KOPT-K1 (cell line): Measurements from ENCODE around the gene GNPTG.

Experiments used
- H3K27ac ChIP-seq: fragments of 200-600 bp; sonication (generic); 2 replicates; pipeline ENCODE4 v1.5.1; 2016; ENCODE audit warnings: antibody characterized with exemption, mild to moderate bottlenecking, low read depth, low read length; ENCODE audit not compliant: poor library complexity, severe bottlenecking
- H3K36me3 ChIP-seq: fragments of 200-600 bp; sonication (generic); 2 replicates; pipeline ENCODE4 v1.5.1; 2017; ENCODE audit warnings: antibody characterized with exemption, mild to moderate bottlenecking, low read length, moderate library complexity; ENCODE audit not compliant: insufficient read depth
- H3K9me3 ChIP-seq: fragments of 200-600 bp; sonication (generic); 2 replicates; pipeline ENCODE4 v1.5.1; 2017; ENCODE audit warnings: antibody characterized with exemption, low read length, mild to moderate bottlenecking; ENCODE audit not compliant: insufficient read depth, poor library complexity, severe bottlenecking

GNPTG gene

DNA sequence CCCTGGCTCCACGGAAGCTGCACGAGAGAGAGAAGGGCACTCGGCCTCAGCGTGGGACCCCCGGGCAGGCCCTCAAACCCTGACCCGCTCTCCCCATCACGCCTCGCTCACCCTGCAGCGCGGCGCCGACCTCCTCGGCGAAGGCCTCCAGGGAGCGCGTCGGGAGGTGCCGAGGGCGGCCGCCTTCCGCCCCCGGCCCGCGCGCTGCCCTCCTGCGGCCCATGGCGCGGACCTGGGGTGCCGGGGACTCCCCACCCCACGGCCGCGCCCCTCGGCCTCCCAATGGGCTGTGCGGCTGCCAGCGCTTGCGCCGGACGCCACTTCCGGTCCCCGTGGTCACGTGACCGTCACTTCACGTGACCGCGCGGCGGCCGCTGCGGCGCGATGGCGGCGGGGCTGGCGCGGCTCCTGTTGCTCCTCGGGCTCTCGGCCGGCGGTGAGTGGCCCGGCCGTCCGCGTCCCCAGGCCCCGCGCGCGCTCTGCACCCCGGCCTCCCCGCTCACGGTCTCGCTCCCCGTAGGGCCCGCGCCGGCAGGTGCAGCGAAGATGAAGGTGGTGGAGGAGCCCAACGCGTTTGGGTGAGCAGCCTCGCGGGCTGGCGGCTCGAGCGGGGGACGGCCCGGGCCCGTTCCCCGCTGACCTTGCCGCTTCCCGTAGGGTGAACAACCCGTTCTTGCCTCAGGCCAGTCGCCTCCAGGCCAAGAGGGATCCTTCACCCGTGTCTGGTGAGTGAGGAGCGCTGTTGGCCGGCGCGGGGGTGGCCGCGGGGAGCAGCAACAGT lies at the start of gene GNPTG, which contains the start of gene TSR3:
GNPTG (plus strand) TSS at position 350 of the 781 bp plus-strand sequence; CDS start at position 385, 35 bp downstream.
TSR3 (minus strand) TSS at position 297 of the 781 bp plus-strand sequence; CDS start at position 223, 74 bp downstream.
- no peaks in the 10 kb centered on the region for H3K9me3 ChIP-seq
- peaks cover 23% of the 10 kb centered on the region; the same call in 1 of the 2 replicates for H3K36me3 ChIP-seq
- H3K27ac ChIP-seq: peak within 1 kb of the TSS; percentile 67

DNA sequence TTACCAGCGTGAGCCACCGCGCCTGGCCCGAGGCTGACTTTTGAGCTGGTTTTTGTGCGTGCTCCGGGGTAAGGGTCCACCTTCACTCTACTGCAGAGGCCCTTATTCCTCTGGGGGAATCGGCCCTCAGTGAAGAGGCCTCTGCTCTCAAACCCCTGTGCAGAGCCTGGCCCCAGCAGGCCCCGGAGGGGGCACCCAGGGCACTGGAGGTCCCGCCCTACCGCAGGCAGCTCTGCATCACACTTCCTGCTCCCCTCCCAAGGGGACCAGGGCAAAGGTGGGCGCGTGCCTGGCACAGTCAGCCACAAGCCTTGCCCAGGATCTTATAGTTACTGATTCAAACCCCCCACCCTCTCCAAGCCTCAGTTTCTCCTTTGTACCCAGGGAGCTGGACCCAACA lies 45.9 kb upstream of the GNPTG start:
- Histone ChIP-seq H3K36me3 (peaks cover 4% of the 10 kb centered on the region; the same call in 1 of the 2 replicates), H3K27ac (peak overlapping the region; percentile 53), H3K9me3 (no peaks in the 10 kb centered on the region)

- Histone ChIP-seq H3K27ac (peak overlapping the region; percentile 53), H3K9me3 (no peaks in the 10 kb centered on the region)
Observed at GRCh38 chr16:1306334-1306733, 45.4 kb upstream of the GNPTG start.

GRCh38 chr16:1308036-1308976 lies 43.4 kb upstream of the GNPTG start:
- no peaks in the 10 kb centered on the region for H3K9me3 ChIP-seq
- peaks cover 29% of the 10 kb centered on the region for H3K36me3 ChIP-seq
- peak overlapping the region; percentile 100 for H3K27ac ChIP-seq

More at GRCh38 chr16:1306334-1306733, 45.4 kb upstream of the GNPTG start:
- peaks cover 9% of the 10 kb centered on the region for H3K36me3 ChIP-seq

DNA sequence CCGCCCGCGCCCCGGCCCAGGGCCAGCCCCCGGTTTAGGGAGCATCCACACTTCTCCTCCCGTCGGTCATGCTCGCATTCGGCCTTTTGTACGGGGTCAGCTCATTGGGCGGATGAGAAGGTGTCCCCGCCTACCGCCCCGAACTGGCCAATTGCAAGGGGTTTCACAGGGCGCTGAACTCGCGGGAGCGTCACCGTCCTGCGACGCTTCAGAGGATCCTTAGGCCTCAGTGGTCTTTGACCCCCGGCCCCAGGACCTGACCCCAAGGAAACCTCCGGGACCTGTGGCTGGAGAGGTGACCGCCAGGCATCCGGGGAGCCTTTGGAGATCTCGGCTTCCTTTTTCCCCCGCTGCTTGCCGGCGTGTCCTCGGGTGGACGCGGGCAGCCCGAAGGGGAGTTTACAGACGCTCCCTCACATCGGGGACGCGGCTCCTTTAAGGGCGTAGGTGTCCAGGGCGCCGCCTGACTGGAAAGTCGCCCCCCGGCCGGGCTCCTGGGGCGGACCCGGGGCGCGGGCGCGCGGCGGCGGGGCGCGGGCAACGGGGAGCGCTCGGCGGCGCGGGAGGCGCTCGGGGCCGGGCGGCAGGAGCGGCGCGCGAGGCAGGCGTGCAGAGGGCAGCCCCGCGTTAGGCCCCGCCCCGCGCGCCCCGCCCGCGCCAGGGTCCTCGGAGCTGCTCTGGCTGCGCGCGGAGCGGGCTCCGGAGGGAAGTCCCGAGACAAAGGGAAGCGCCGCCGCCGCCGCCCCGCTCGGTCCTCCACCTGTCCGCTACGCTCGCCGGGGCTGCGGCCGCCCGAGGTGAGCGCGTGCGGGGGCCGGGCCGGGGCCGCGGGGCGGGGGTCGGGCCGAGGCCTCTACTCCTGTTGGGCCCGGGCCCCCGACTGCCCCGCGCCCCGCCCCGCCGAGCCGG lies 42.5 kb upstream of the GNPTG start, which contains the start of gene UBE2I:
UBE2I (plus strand) TSS at position 660 of the 909 bp plus-strand sequence. CDS start 4,395 bp downstream, outside the sequence.
- Histone ChIP-seq H3K9me3 (no peaks in the 10 kb centered on the region), H3K36me3 (peaks cover 38% of the 10 kb centered on the region), H3K27ac (peak within 1 kb of the TSS; percentile 100)

DNA sequence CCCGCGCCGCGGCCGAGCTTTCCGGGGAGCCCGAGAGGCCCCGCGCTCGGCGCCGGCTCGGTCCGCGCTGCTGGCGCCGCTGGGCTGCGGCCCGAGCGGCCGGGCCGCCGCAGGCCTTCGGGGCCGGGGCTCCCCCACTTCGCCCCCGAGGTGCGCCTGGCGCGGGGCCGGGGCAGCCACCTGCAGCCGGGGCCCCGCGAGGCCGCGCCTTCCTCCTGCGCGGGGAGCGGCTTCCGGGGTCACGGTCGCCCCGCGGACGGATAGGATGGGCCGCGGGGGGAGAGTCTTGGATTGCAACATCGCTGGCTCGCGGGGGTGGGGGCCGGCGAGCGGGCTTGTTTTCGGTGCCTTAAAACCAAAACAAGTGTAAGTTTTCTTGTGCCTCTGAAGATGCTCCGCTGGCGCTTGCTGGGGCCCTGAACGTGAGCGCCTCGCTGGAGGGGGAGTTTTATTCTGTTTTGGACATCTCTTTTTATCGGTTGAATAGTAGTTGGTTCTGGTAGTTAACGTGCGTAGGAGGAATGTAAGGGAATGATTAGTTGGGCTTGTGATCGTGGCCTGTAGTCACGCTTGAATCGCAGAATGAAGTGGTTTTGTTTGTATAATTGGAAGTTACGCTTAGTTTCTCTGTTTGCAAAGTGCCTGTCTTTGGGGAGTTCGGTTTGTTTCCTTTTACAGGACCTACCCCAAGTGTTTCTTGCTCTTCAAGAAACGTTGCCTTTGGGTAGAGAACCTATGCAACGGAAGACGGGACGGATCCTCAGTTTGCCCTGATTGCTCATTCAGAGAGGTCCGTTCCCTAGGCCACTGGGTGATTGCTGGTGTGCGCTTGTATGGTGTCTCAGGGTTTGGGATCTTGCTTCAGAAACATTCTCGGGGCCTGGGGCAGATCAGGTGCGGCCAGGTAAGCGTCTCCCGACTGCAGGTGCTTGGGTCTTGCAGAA lies 41.6 kb upstream of the GNPTG start:
- Histone ChIP-seq H3K9me3 (no peaks in the 10 kb centered on the region), H3K36me3 (peaks cover 48% of the 10 kb centered on the region), H3K27ac (peak overlapping the region; percentile 100)

DNA sequence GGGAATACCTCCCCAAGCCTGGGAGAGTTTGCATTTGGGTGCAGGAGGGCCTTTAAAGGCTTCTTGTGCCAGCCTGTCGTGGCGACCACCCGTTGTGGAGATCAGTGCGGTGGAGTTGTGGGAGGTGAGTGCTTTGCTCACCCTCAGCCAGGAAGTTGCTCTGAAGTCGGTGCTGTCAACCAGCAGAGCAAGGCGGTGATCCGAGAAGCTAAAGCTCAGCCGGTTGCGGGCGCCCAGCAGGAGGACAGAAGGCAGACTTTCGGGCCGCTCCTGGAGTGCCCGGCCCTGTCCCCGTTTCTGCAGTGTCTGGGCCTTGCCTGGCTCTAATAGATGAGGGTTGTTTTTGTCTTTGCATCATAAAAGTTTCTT lies 40.9 kb upstream of the GNPTG start:
- no peaks in the 10 kb centered on the region for H3K9me3 ChIP-seq
- peaks cover 54% of the 10 kb centered on the region for H3K36me3 ChIP-seq
- H3K27ac ChIP-seq: peak overlapping the region; percentile 100

DNA sequence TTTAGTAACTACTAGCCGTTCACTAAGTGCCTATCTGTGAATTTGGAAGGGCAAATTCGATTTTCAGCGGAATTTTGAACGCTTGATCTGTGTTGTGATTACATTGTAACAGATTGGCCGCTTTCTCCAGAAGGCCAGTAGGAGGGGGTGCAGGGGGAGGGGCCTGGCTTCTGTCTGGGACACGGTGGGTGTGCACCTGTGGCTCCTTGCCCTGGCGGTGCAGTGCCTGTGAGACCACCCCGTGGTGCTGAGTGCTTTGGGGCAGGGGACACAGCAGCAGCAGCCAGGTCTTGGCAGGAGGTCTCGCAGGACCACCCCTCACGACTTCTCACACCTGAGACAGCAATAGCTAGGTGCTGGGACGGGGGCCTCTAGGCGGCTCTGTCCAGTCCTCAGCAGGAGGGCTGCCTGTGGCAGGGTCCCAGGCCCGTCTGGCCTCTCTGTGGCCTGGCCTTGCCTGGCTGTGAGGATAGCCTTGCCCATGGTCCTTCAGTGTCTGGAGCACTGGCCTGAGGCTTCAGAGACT lies 40.5 kb upstream of the GNPTG start:
- H3K9me3 ChIP-seq: no peaks in the 10 kb centered on the region
- H3K36me3 ChIP-seq: peaks cover 59% of the 10 kb centered on the region
- peak overlapping the region; percentile 100 for H3K27ac ChIP-seq

DNA sequence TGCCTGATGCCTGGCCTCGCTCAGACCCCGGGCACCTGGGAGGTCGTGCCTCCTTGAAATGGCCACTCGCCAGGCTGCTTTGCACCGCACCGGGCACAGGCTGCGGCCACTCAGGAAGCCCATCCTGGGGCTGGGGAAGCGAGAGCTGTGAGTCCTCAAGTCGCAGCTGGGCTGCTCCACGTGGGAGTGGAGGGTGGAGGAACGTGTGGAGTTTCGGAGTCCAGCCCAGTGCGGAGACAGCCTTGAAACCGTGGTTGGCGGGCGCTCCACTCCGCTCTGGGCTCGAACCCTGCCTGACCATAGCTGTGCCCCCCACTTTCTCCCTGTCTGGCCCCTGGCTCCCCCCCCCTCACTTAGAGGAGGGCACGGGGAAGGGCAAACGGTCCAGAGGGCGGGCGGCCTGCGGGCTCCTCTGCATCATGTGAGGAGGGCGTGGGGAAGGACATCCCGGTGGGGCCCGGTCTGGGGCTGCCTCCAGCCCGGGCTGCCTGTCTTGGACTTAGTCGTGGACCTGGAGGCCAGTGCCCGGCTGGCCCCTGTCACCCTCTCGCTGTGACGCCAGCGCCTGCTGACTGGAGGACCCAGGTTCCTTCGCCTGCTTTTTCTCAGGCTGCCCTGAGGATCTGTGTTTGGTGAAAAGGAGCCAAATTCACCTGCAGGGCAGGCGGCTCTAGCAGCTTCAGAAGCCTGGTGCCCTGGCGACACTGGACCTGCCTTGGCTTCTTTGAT lies 39.8 kb upstream of the GNPTG start:
- H3K36me3 ChIP-seq: peaks cover 65% of the 10 kb centered on the region

GRCh38 chr16:1312467-1312816 lies 39.3 kb upstream of the GNPTG start:
- peaks cover 70% of the 10 kb centered on the region for H3K36me3 ChIP-seq
- H3K27ac ChIP-seq: no peak overlapping the region
- no peaks in the 10 kb centered on the region for H3K9me3 ChIP-seq

More for the DNA sequence above, 39.8 kb upstream of the GNPTG start:
- H3K27ac ChIP-seq: peak overlapping the region; percentile 100
- H3K9me3 ChIP-seq: no peaks in the 10 kb centered on the region

- H3K36me3 ChIP-seq: peaks cover 75% of the 10 kb centered on the region
- no peaks in the 10 kb centered on the region for H3K9me3 ChIP-seq
Observed at GRCh38 chr16:1312903-1313302, 38.8 kb upstream of the GNPTG start.

DNA sequence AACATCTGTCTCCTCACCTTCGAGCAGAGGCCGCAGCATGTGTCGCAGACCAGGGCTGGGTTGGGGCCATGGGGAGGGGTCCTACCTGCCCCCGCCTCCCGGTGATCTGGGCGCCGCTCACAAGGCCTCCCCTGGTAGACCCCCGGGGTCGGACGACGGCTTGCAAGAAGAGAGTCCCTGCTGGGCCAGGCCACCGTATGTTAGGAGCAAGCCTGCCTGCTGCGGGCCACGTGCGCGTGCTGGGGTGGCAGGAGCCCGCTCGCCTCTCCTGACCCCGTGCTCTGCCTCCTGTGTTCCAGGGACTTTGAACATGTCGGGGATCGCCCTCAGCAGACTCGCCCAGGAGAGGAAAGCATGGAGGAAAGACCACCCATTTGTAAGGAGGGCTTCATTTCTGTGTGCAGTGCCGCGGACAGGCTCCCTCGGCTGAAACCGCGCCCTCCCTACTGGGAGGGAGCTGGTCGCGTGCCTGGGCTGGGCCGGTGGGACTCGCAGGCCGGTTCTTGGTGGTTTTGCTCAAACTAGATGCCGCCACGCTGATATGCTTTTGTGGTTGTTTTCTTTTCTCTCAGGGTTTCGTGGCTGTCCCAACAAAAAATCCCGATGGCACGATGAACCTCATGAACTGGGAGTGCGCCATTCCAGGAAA lies 37.9 kb upstream of the GNPTG start:
- Histone ChIP-seq H3K36me3 (peaks cover 84% of the 10 kb centered on the region), H3K27ac (no peak overlapping the region), H3K9me3 (no peaks in the 10 kb centered on the region)

More at GRCh38 chr16:1312903-1313302, 38.8 kb upstream of the GNPTG start:
- H3K27ac ChIP-seq: no peak overlapping the region
